Measurements from ENCODE around the gene KLHL6.

GRCh38 chr3:183500981-183501704 is 54.4 kb downstream of the KLHL6 start:
- TF ChIP-seq POLR2A (IDR thresholded peaks at IDR 0.05; ENCODE audit: low read length) (no peak), GATA1 (IDR thresholded peaks at IDR 0.05; ENCODE audit: low read depth, low read length) (no peak)

Measured in erythroblast (primary cell).